Left ventricle myocardium superior (tissue), 1 donor: ENCODE data around the gene LCE1F. TPM values are rescaled to one million over a fixed set of nuclear protein-coding genes. Genes with fewer than 3 reads are reported as not detected.

ENCODE experiments used
- ATAC-seq: fragments of 200-7000 bp; cut with Tn5 transposase; one replicate; pipeline ENCODE4 v1.9.1; 2020; ENCODE audit warnings: mild to moderate bottlenecking, moderate library complexity
- DNase-seq: peaks from one replicate; pipeline ENCODE4 v3.0.0-alpha.2; 2020
- intact Hi-C: fragments of 100-400 bp; cut with micrococcal nuclease; formaldehyde crosslinking; loops from one replicate; pipeline ENCODE4 v1.11.0; 2022
- long read RNA-seq: library from polyadenylated mRNA; unstranded; transcript quantifications from one replicate; pipeline ENCODE4 v2.0.0, GENCODE V29; 2021
- total RNA-seq: library from RNA; stranded (reverse); fragmentation: NEBNext Ultra II Directional; extraction: Animal tissue kit (Norgen Biotek cat#: 25700); gene quantifications from one replicate; pipeline ENCODE4 v1.2.1, GENCODE V29; 2021
- donor health status: DM: no; HTN: yes; CAD: no; lungs with severe emphysema.

LCE1F gene
- total RNA-seq, result not detected
- long read RNA-seq, result 0 reads

GRCh38 chr1:152774875-152775274 lies at the start of gene LCE1F:
Gene LCE1F (plus strand): TSS chr1:152775140. CDS start chr1:152776372, 1,232 bp downstream.
- intact Hi-C loops, result no loop called here
- ATAC-seq (no peak), DNase-seq (no peak)

- ATAC-seq (no peak), DNase-seq (no peak)
- intact Hi-C loops, result no loop called here
Observed at GRCh38 chr1:152725261-152725660, 49.7 kb upstream of the LCE1F start.

- DNase-seq (no peak), ATAC-seq (no peak)
- intact Hi-C loops, result no loop called here
Observed at GRCh38 chr1:152728986-152729385, 46.0 kb upstream of the LCE1F start.

GRCh38 chr1:152735648-152736047 lies 39.3 kb upstream of the LCE1F start:
- DNase-seq, result no peak
- intact Hi-C loops, result no loop called here
- ATAC-seq, result no peak

GRCh38 chr1:152737997-152738396 lies 36.9 kb upstream of the LCE1F start:
- intact Hi-C loops, result no loop called here
- ATAC-seq (no peak), DNase-seq (no peak)

- ATAC-seq (no peak), DNase-seq (no peak)
- intact Hi-C loops, result no loop called here
Observed at GRCh38 chr1:152739841-152740240, 35.1 kb upstream of the LCE1F start.

GRCh38 chr1:152741656-152742055 lies 33.3 kb upstream of the LCE1F start:
- ATAC-seq, result no peak
- intact Hi-C loops, result no loop called here
- DNase-seq, result no peak

- no peak for ATAC-seq
Observed at GRCh38 chr1:152743371-152744145, 31.4 kb upstream of the LCE1F start.

GRCh38 chr1:152745289-152745704 lies 29.6 kb upstream of the LCE1F start:
- no peak for ATAC-seq
- intact Hi-C loops, result no loop called here
- no peak for DNase-seq

More at GRCh38 chr1:152743371-152744145, 31.4 kb upstream of the LCE1F start:
- DNase-seq, result no peak
- intact Hi-C loops, result no loop called here

GRCh38 chr1:152745765-152746444 lies 29.0 kb upstream of the LCE1F start:
- intact Hi-C loops, result no loop called here
- DNase-seq, result no peak
- no peak for ATAC-seq

- ATAC-seq, result no peak
- intact Hi-C loops, result no loop called here
- DNase-seq, result no peak
Observed at GRCh38 chr1:152747831-152748230, 27.1 kb upstream of the LCE1F start.

GRCh38 chr1:152752225-152752624 lies 22.7 kb upstream of the LCE1F start:
- DNase-seq (no peak), ATAC-seq (no peak)
- intact Hi-C loops, result no loop called here

GRCh38 chr1:152753586-152753985 lies 21.4 kb upstream of the LCE1F start:
- intact Hi-C loops, result no loop called here
- DNase-seq, result no peak
- ATAC-seq, result no peak

GRCh38 chr1:152756872-152757271 lies 18.1 kb upstream of the LCE1F start:
- DNase-seq (no peak), ATAC-seq (no peak)
- intact Hi-C loops, result no loop called here

- ATAC-seq, result no peak
- intact Hi-C loops, result no loop called here
- no peak for DNase-seq
Observed at GRCh38 chr1:152757747-152758146, 17.2 kb upstream of the LCE1F start, which contains the start of gene KPRP. Gene KPRP (plus strand): TSS chr1:152758025. CDS start chr1:152759589, 1,564 bp downstream.

GRCh38 chr1:152758636-152759035 lies 16.3 kb upstream of the LCE1F start:
- ATAC-seq (no peak), DNase-seq (no peak)
- intact Hi-C loops, result no loop called here

- ATAC-seq (no peak), DNase-seq (no peak)
Observed at GRCh38 chr1:152759453-152760173, 15.3 kb upstream of the LCE1F start.

GRCh38 chr1:152760551-152761190 lies 14.3 kb upstream of the LCE1F start:
- no peak for DNase-seq
- intact Hi-C loops, result no loop called here

More at GRCh38 chr1:152759453-152760173, 15.3 kb upstream of the LCE1F start:
- intact Hi-C loops, result no loop called here

GRCh38 chr1:152761609-152762213 lies 13.2 kb upstream of the LCE1F start:
- intact Hi-C loops, result no loop called here
- DNase-seq (no peak), ATAC-seq (no peak)

More at GRCh38 chr1:152760551-152761190, 14.3 kb upstream of the LCE1F start:
- ATAC-seq, result no peak
